Astrocyte of the cerebellum (primary cell): ENCODE measurements around the gene TBC1D14.

Experiments
- DNase-seq: peaks from one replicate; pipeline ENCODE4 v3.0.0-alpha.2; 2011; ENCODE audit warnings: low read depth
- H3K4me3 ChIP-seq: 2 replicates; pipeline ENCODE4 v1.5.1; 2011; ENCODE audit warnings: mild to moderate bottlenecking, low read depth, low read length, moderate library complexity
- CTCF ChIP-seq: IDR thresholded peaks from 2 replicates; pipeline ENCODE4 v1.5.1; 2012; ENCODE audit warnings: low read length, low read depth, moderate library complexity, mild to moderate bottlenecking; ENCODE audit errors: missing control alignments
- in situ Hi-C: cut with HindIII; loops from 2 replicates; pipeline ENCODE4 v1.10.0; 2017; ENCODE audit warnings: low sequenced_read_pairs

Gene TBC1D14

GRCh38 chr4:6940744-6941137, 31.1 kb downstream of the TBC1D14 start:
- H3K4me3 ChIP-seq: no peak overlapping the region
- in situ Hi-C loops: no loop called here
- no peak for DNase-seq
- no peak for TF ChIP-seq CTCF

GRCh38 chr4:6941796-6942195, 32.2 kb downstream of the TBC1D14 start:
- in situ Hi-C loops: no loop called here
- H3K4me3 ChIP-seq: no peak overlapping the region
- no peak for TF ChIP-seq CTCF
- no peak for DNase-seq

- no peak overlapping the region for H3K4me3 ChIP-seq
- DNase-seq: peak; percentile 90
- no peak for TF ChIP-seq CTCF
- in situ Hi-C loops: no loop called here
Observed at GRCh38 chr4:6942238-6942800, 32.7 kb downstream of the TBC1D14 start.

- no peak for TF ChIP-seq CTCF
- H3K4me3 ChIP-seq: no peak overlapping the region
- DNase-seq: no peak
- in situ Hi-C loops: no loop called here
Observed at GRCh38 chr4:6943012-6943884, 33.6 kb downstream of the TBC1D14 start.

- H3K4me3 ChIP-seq: no peak overlapping the region
- in situ Hi-C loops: no loop called here
- no peak for TF ChIP-seq CTCF
- DNase-seq: no peak
Observed at GRCh38 chr4:6943885-6944225, 34.2 kb downstream of the TBC1D14 start.

GRCh38 chr4:6944301-6945051, 34.9 kb downstream of the TBC1D14 start:
- in situ Hi-C loops: no loop called here

More at GRCh38 chr4:6944301-6945051, 34.9 kb downstream of the TBC1D14 start:
- no peak for TF ChIP-seq CTCF
- no peak overlapping the region for H3K4me3 ChIP-seq
- no peak for DNase-seq
